HG03097 (cell line): ENCODE results near the gene TSC22D2.

Experiments
- ATAC-seq: cut with Tn5 transposase; IDR thresholded peaks from one replicate; pipeline ENCODE4 v1.9.1; 2021; ENCODE audit not compliant: unreplicated experiment, low FRiP score

Gene TSC22D2

DNA sequence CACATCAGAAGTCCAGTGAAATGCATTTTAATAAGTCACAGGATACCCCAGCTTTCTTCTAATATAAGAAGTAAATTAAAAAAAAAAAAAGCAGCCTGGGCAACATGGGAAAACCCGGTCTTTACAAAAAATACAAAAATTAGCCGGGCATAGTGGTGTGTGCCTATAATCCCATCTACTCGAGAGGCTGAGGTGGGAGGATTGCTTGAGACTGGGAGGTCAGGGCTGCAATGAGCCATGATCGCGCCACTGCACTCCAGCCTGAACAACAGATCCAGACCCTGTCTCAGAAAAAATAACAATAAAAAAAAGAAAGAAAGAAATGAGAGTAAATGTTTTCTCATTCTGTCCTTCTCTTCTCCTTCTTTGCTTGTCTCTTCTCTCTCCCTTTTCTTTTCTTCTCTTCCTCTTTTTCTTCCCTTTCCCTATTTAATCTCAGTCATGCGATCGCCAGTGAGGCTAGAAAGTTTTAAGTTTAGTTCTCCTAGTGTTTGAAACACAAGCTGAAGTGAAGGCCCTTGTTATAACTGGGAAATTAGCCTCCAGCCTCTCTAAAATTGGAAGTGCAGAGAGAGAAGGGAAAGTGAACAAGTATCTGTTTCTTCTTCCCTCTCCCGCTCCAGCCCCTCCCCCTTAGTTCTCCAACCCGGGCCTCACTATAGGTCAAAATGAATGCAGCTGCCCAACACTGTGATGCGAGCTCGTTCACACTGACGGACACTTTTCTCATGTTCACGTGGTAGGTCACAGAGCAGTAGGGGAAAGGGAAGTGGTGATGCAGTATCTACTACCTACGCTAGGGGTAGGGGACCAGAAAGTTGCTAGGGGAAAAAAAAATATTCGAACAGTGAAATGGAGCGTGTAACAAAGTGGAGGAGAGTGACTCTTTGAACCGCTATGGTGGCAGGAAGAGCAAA is 23.5 kb upstream of the TSC22D2 start:
- ATAC-seq: peak; percentile 98

DNA sequence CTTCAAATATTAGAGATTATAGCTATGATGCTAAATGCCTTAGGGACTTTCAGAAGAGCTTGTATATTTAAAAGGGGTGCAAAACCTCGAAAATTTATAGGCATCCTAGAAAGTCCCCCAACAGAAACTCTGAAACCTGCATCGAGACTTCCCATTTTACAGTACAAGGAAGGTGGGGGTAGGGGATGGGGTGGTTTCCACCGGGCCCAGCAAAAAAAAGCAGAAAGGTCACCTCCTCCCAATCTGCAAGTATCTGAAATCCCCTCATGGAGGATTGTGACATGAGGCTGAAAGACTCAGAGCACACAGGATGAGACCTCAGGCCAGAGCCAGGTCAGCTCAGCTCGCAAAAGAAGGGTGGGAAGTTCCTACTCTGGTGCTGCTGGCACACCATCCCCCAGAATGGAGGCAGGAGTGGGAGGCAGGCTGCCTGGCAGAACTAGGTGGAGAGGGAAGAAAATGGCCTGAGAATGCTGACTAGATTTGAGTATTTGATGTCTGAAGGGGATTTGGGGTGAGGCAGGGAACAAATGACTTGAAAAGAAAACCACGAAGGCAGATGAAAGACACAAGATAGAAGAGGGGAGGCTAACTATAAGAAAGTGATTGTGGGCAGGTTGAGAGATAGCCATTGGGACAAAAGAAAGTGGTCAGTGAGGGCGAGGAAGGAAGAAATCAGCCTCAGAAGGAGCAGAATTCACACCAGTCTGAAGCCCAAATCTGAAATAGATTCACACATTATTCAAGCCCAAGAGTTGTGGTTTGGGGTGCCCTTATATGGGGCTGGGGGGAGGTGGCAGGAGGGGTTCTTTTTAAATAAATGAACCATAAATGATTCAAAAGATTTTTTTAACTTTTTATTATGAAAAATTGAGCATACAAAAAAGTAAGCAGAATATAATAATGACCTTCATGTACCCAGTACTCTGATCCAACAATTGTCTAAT is 22.5 kb upstream of the TSC22D2 start:
- peak; percentile 40 for ATAC-seq

DNA sequence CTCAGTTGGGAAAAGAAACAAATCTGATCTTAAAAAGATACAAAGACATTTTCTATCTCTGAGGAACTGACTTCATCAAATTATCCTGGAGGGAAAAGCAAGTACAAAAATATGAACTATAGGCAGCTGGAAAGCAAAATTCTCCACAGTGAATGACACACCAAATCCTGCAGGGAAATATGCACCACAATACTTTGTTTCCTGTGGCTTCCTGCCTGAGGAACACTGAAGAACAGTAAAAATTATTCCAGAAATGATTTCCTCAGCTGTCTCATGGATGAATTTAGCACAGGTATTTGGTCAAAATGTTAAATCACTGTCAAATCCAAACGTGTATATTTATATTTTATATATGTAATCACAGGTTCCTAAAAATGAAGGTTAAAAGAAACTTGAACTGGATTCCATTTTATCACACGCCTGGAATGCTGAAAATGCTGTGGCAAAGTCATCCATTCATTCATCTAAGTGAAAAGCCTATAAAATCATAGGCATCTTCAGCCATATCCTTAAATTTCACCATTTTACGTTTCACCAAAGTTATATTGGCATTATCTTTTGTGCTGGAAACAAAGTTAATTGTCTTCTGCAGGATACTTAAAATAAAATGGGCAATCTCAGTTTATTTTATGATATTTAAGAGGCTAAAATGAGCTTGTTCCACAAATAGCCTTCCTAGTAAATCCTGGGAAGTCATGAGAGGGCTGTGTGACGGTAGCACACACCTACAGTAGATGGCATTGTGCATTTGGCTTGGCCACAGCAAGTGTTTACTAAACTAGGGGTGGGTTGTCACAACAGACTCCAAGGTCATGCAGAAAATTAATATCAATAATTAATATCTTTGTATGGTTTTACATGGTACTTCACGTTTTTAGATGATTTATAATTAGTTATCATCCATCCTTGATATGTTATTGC is 19.3 kb upstream of the TSC22D2 start:
- no peak for ATAC-seq

DNA sequence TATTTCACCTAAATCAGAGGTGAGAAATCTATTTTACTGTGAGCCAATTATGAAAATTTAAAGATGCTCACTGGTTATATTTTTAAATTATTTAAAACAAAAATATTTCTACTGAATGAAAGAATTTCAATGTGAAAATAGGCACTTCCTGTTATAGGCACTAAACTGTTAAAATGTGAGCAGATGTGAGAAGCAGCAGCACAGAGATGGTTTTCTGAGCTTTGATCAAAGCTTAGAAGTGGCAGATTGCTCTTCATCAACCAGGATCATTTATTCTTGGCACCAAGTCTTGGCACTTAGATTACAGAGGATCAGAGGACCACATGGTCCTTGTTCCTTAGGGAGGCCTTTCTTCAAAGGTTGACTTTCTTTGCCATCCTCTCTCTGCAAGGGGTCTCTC is 18.0 kb upstream of the TSC22D2 start:
- ATAC-seq: no peak

DNA sequence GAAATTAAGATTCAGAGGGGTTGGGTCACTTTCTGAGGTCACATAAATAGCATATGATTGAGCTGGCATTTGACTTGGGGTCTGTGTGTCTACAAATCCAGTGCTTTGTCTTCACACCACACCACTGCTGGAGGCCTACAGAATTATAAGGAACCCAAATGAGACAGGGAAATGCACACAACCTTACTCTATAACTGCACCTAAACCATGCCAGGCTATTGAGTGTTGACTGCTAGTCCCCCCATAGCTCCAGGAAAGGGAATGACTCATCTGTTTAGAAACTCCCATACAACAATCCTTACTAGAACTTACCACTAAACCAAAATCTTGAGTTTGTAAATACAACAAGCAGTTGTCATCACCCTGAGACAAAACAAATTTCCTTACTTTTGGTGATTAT is 16.9 kb upstream of the TSC22D2 start:
- ATAC-seq: no peak

DNA sequence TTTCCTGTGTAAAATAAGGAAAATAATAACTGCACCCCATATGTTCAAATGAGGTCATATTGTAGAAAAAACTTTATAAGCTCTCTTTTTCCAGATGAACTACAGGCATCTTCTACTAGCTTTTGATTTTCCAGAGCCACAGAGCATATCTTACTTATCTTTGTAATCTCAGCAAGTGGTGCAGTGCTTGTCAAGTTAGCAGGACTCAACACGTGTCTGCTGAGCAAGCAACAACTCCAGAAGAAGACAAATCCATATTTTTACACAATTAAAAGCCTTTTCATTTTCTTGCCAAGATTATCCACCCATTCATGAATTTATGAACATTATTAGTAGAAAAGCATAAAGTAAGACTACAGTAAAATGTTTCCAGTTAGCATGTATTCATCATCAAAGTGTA is 14.4 kb upstream of the TSC22D2 start:
- ATAC-seq: no peak

DNA sequence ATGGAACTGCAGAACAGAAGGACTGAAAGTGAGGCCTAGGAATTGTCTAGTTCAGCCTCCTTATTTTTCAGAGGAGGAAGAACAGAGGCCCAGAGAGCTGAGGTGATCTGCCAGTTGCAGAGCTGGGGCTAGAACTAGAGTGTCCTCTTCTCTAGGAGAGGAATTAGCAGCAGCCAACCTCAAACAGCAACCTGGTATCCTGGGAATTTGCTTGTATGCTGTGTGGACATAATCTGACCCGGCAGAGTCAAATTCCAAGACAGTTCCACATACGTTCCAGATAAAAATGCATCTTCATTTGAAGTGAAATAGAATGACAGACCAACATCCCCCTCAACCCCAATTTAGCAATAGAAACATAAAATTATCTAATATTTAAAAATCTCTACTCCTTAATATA is 13.5 kb upstream of the TSC22D2 start:
- ATAC-seq: no peak

DNA sequence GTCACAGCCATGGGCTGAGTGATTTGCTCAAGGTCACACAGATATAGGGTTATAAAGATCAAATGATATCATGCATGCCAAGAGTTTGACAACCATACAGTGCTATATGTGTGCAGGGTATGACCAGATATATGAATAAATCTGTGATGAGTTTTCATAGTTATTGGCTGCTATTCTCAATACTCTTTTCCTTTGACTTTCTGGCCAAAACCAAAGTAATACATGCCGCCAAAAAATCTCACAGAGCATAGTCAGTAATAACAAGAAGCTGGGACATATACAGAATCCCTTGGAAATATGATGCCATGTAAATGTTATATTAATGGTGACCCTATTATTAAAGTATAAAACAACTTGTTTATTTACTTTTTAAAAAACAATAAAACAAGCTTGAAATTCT is 11.6 kb upstream of the TSC22D2 start:
- no peak for ATAC-seq

DNA sequence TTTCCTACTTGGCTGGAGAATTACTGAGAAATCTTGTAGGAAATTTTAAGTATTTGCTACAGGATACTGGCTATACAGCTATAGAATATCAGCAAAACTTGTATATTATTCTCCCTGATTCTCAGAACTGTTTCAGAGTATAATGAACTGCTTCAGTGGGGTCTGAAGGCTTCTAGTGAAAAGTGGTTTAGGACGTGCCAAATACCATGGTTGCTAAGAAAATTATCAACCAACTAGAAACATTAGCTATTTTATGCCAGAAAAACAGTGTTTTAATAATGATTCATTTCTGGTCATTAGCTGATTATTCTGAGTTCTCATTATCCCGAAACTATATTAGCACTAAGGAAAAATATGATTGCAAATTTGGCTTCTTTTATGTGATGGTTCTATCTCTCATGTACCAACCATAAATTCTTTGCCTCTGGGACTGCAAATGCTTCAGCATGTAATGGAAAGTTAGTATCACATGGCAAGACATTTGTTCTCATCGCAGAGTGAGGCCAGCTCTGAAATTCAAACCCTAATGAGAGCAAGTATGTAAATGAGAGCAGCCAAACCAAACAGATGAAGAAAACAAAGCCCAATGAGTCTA is 11.0 kb upstream of the TSC22D2 start:
- no peak for ATAC-seq

DNA sequence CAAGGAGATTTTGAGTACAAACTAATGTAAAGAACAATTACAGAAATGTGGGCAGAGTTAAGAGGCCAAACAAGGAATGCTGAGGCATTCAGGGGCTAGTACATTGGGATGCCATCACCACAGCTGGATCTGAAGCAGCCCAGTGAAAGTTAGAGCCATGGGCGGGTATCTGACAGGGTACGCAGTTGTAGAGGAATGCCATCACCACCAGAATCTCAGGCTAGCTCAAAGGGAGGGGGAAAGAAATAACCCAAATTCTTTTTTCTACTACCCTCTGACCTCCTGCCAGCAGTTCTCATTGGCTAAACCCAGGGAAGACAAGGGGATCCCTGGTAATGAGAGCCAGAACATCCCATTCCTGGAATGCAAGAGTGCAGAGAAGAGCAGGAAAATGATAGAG is 9.0 kb upstream of the TSC22D2 start:
- ATAC-seq: no peak

DNA sequence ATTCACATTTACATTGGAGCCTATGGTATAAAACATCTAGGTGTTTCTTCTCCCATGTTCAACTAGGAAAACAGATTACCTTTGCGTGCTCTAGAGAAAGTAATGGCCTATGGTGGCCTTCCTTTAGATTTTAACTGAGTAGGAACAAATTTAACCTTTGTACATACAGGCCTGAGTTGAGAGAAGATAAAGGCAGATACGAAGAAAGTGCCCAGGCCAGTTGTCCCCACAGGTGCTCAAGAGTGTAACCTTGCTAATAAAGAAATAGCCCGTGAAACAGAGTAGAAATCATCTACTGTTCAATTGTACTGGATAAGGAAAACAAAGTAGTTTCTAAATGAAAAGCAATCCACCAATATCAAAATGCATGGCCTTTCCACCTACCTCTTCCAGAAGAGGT is 6.8 kb upstream of the TSC22D2 start:
- ATAC-seq: no peak

DNA sequence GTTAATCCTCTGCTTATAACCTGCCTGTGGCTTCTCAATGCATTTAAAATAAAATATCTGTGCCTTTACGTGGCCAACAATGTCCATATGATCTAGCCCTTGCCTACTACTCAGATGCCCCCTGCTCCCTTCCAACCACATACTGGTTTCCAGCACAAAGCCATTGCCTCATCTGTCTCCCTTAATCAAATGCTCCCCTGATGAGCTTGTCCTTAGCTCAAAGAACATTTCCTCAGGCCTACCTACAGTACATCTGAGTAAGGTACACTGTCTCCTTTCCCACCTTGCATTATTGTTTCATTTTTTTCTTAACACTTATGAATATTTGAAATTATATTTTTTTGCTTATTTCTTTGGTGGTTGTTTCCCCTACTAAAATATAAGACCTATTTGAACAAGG is 5.9 kb upstream of the TSC22D2 start:
- ATAC-seq: no peak

DNA sequence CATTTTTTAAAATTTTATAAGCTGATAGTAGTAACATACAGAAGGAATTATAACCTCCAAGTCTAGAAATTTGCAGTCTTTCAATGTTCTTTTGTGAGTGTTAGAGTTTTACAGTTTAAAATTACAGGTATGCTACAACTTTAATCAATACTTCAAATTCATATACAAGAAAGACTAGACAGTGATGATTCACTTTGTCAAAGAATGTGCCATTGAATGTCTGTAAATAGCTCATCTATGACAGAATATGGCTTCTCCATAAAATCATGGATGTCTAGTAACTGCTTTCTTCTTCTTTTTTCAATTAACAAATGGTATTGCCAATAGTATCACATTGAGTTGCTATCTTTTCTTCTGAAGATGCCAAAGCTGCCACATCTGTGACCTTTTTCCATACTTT is 4.1 kb upstream of the TSC22D2 start:
- no peak for ATAC-seq

DNA sequence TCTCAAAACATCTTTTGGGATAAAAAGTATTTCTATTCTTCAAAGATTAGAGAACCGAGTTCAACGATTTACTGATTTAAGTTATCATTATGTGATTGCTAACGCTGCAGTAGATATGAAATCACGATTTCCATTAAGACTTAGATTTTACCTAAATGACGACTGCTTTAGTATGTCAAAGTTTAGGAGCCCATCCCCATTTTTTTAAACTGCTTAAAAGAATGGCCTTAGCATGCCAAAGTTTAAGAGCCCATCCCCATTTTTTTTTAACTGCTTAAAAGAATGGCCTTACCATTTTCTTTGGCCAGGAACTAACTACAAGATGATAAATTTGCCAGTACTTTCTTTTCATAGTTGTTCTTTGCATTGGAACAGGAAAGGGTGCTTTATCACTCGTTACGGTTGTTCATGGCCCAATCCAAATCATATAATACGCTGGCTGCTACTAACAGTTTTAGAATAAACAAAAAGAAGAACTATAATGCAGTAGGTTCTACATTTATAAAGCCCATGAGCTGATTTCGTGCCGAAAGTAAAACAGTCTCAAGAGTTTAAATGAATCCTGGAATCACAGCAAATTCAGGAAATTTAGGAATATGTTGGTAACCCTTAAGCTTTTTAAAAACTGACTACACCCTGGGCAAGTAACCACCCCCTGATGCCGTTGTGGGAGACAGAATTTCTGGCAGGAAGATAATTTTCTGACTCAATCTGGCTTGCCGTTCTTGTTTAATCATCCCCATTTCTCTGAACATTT is 869 bp upstream of the TSC22D2 start:
- ATAC-seq: no peak

DNA sequence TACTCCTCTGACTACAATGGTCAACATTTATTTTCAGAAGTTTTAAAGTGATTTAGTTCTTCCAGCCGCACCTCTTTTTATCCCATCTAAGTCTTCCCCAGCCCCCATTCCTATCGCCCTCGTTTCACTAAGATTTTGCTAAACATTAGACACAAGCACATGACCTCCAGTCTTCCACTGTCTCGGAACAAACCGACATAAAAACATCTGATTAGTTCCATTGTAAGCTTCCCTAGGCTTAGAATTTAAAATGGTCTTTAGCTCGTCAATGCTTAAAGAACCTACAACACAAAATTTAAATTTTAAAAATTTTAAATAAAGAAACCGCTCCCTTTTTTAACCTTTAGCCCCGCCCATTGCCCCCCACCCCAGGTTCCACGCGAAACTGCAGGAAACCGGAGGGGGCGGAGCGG is 284 bp upstream of the TSC22D2 start:
- ATAC-seq: no peak

DNA sequence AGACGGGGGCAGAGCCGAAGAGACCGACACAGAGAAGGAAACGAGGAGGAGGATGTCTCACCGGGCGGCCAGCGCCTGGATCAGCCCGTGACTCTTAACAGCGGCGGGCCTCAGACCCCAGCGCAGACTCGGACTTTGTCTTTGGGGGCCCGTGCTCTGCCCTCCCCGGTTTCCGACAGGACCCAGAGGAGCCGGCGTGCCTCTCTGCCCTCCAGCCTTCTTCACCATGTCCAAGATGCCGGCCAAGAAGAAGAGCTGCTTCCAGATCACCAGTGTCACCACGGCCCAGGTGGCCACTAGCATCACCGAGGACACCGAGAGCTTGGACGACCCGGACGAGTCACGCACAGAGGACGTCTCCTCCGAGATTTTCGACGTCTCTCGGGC is 1.0 kb downstream of the TSC22D2 start:
- no peak for ATAC-seq

DNA sequence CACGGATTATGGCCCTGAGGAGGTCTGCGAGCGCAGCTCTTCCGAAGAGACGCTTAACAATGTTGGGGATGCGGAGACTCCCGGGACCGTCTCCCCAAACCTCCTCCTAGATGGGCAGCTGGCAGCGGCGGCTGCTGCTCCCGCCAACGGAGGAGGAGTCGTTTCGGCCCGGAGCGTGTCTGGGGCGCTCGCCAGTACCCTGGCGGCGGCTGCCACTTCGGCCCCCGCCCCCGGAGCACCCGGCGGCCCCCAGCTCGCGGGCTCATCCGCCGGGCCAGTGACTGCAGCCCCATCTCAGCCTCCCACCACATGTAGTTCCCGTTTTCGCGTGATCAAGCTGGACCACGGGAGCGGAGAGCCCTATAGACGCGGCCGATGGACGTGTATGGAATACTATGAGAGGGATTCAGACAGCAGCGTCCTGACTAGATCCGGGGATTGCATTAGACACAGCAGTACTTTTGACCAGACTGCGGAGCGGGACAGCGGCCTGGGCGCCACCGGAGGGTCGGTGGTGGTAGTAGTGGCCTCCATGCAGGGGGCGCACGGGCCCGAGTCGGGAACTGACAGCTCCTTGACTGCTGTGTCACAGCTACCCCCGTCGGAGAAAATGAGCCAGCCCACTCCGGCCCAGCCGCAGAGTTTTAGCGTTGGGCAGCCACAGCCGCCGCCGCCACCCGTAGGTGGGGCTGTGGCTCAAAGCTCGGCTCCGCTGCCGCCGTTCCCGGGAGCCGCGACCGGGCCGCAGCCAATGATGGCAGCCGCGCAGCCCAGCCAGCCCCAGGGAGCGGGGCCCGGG is 1.6 kb downstream of the TSC22D2 start:
- ATAC-seq: no peak

DNA sequence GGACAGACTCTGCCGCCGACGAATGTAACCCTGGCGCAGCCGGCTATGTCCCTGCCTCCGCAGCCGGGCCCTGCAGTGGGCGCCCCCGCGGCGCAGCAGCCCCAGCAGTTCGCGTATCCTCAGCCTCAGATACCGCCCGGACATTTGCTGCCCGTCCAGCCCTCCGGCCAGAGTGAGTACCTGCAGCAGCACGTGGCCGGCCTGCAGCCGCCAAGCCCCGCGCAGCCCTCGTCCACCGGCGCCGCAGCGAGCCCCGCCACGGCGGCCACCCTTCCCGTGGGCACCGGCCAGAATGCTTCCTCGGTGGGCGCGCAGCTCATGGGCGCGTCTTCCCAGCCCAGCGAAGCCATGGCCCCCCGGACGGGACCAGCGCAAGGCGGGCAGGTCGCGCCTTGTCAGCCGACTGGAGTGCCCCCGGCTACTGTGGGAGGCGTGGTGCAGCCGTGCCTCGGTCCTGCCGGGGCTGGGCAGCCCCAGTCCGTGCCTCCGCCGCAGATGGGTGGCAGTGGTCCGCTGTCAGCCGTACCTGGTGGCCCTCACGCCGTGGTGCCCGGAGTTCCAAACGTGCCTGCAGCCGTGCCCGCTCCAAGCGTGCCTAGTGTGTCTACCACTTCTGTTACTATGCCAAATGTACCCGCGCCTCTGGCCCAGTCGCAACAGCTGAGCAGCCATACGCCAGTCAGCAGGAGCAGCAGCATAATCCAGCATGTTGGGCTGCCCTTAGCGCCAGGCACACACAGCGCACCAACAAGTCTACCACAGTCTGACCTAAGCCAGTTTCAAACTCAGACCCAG is 2.4 kb downstream of the TSC22D2 start:
- no peak for ATAC-seq
